GM19468 (cell line): ENCODE data around the gene SPNS3.

Experiments
- ATAC-seq: cut with Tn5 transposase; IDR thresholded peaks from one replicate; pipeline ENCODE4 v1.9.1; 2021; ENCODE audit warnings: mild to moderate bottlenecking, moderate library complexity, moderate number of reproducible peaks; ENCODE audit not compliant: unreplicated experiment; ENCODE audit errors: extremely low read depth

SPNS3 gene

DNA sequence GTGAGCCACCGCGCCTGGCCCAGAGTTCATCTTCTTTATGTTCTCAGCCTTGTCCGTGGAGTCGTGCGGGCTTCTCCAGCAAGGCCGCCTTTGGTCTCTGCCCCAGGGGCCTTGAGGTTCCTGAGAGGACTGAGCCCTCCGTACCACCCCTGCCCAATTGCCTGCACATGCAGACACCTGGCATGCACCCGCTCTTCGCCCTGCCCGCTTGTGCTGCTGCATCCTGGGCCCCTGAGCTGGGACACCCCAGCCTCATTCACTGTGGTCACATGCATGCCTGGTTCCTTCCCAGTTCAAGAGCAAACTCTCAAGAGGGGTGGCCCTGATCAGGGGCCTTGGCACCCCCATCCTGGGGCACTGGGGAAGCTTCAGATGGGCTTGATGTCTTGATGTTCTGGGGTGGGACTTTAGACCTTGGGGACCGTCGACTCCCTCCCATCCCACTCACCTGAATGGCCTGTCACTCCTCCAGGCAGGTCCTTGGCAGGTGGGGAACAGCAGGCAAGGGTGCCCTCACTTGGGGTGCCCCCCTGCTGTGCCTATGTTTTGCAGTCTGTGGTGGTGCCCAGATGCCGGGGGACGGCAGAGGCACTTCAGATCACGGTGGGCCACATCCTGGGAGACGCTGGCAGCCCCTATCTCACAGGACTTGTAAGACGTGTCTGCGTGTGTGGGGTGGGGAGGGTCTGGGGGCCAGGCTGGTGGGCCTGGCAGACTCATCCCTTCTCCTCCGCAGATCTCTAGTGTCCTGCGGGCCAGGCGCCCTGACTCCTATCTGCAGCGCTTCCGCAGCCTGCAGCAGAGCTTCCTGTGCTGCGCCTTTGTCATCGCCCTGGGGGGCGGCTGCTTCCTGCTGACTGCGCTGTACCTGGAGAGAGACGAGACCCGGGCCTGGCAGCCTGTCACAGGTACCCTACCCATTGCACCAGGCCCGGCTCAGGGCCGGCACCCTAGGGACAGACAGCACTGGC, 52.2 kb downstream of the SPNS3 start:
- no peak for ATAC-seq

- no peak for ATAC-seq
These were observed 53.6 kb downstream of the SPNS3 start for GRCh38 chr17:4487296-4487695.

GRCh38 chr17:4487820-4488716, 54.3 kb downstream of the SPNS3 start:
- ATAC-seq, result no peak

GRCh38 chr17:4488989-4489595, 55.4 kb downstream of the SPNS3 start:
- ATAC-seq, result no peak

- no peak for ATAC-seq
These were observed 56.4 kb downstream of the SPNS3 start for GRCh38 chr17:4490109-4490591.

- ATAC-seq, result no peak
These were observed 56.9 kb downstream of the SPNS3 start for GRCh38 chr17:4490637-4491061.

- no peak for ATAC-seq
These were observed 59.2 kb downstream of the SPNS3 start for GRCh38 chr17:4492721-4493561.

DNA sequence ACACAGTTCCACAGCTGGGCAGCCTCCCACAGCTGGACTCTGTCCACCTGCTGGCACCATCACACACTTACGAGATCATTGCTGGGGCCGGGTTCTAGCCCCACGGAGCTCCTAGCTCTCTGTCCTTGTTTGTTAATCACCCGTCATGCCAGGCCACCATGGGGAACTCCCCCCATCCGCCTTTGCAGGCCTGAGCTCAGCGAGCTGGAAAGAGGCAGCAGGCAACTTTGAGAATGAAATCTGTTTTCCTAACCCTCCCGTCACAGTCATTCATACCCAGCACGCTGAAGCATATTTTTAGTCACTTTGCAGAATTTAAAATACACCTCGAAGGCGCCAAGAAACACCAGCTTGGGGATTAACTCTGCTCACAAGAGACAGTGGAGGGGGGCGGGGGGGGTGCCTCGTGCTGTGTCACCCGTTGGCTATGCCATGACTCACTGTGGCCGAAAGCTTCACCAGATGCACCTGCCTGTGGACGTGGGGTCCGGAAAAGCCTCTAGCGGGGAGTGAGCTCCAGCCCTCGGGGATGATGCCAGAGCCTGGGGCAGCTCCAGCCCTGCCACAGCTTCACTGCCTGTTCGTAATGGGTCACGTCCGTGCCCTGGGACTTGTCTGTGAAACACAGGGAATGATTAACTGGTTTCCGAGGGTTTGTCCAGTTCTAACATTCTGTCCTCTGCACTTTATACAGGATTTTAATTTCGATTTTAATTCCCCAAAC, 63.5 kb downstream of the SPNS3 start:
- no peak for ATAC-seq

DNA sequence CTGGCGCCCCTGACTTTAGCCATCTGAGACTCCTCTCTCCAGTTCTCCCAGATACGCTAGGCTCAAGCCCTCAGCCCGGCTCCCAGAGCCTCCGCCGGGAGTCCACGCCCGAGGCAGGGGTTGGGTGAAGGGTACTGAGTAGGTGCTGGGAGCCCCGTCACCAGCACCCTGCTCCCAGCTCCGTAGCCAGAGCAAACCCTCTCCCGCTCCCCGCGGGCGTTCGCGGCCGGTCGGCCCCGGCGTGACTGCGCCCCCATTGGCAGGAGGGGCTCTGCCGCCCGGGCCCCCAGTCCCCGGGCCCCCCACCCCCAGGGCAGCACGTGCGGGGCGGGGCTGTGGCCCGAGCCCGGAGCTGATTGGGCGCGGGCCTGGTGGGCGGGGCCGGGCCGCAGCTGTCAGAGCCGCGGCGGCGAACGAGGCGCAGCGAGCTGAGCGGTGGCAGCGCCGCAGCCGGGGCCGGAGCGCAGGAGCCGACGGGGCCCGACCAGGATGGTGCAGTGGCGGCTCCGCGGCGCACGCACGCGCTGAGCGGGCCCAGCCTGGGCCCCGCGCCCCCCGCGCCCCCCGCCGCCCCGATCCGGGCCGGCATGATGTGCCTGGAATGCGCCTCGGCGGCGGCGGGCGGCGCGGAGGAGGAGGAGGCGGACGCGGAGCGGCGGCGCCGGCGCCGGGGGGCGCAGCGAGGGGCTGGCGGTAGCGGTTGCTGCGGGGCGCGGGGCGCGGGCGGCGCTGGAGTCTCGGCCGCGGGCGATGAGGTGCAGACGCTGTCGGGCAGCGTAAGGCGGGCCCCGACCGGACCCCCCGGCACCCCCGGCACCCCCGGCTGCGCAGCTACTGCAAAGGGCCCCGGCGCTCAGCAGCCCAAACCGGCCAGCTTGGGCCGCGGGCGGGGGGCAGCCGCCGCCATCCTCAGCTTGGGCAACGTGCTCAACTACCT, 65.0 kb downstream of the SPNS3 start, which contains the start of gene SPNS2:
TSS of gene SPNS2 (plus strand) at position 421 of the 937 bp plus-strand sequence. CDS start at position 588, 167 bp downstream.
- ATAC-seq, result no peak

- ATAC-seq, result no peak
These were observed 65.9 kb downstream of the SPNS3 start for GRCh38 chr17:4499431-4500190.

GRCh38 chr17:4500191-4500571, 66.4 kb downstream of the SPNS3 start:
- no peak for ATAC-seq

GRCh38 chr17:4501295-4501949, 67.7 kb downstream of the SPNS3 start:
- no peak for ATAC-seq

- ATAC-seq, result no peak
These were observed 68.9 kb downstream of the SPNS3 start for GRCh38 chr17:4502466-4503154.

DNA sequence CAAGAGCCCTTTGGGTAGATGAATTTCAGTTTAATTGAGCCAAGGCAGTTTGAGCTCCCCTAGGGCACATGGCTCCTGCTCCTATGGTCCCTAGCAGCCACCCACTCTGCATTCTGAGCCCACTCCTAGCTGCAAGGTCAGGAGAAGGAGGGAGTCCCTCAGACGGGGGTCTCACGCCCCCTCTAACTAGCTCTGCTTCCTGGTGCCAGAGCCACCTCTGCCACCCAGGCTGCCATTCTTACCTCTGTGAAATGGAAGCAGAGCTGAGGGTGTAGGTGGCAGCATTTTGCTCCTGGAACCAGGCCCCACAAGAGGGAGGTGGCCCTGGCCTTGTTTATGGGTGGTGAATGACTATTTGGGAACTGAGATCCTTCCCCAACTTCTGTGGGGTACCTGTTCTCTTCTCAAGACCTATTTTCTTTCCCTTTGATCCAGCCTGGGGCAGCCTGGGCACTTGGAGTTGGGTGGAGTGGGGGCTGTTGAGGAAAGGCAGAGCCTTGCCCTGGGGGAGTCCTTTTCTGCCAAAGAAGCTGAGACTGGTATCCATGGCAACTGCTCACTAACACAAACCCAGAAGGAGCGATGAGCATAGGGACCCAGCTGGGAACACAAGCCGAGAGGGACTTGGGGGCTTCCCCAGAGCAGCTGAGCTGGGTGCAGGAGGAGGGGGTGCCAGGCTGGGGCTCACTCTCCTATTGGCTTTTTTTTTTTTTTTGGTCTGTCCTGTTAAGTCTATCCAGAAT, 69.7 kb downstream of the SPNS3 start:
- no peak for ATAC-seq

DNA sequence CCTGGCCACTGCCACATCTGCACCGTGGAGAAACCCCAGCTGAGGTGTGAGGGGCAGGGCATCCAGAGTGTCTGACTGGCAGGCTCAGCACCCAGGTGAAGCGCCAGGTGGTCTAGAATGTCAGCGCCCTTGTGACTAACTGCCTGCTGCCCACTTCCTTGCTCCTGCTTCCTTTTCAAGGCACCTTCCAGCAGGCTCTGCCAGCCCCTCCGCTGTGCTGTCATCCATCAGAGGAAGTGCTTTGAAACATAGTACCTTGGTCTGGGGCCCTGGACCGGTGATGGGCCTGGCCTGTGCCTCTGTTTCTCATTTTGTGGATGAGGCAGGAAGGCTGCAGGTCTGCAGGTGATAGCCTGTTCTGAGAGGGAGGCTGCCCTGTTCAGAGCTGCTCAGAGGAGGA, 70.4 kb downstream of the SPNS3 start:
- ATAC-seq, result no peak
